ENCODE measurements around the gene KAZN.

The KAZN gene

GRCh38 chr1:14739082-14739832 is 140.8 kb downstream of the KAZN start:
- no peaks in the 10 kb centered on the region for H3K9me3 ChIP-seq (ENCODE audit: control insufficient read depth, insufficient read depth, low read depth, low read length)
- TF ChIP-seq ZNF16 (tag by site-specific recombination; IDR thresholded peaks at IDR 0.05; ENCODE audit: low read depth) (no peak), ZNF423 (tag by site-specific recombination; IDR thresholded peaks at IDR 0.05) (no peak), ZNF239 (tag by site-specific recombination; IDR thresholded peaks at IDR 0.05) (no peak), ZNF394 (tag by site-specific recombination; IDR thresholded peaks at IDR 0.05; ENCODE audit: borderline replicate concordance) (no peak), ZNF341 (tag by site-specific recombination; IDR thresholded peaks at IDR 0.05; ENCODE audit: low read depth) (no peak), ZNF645 (tag by site-specific recombination; IDR thresholded peaks at IDR 0.05) (no peak), PRDM10 (tag by site-specific recombination; IDR thresholded peaks at IDR 0.05) (no peak), ZNF571 (tag by site-specific recombination; IDR thresholded peaks at IDR 0.05) (no peak)
- H3K36me3 ChIP-seq (ENCODE audit: control insufficient read depth in 2 of 2, insufficient read depth in 1 of 2, low read length in 2 of 2) = no peaks in the 10 kb centered on the region
- no peak overlapping the region for H3K4me3 ChIP-seq (ENCODE audit: low read depth, low read length)
- H3K27ac ChIP-seq (ENCODE audit: extremely low read depth, low read depth, low read length) = no peak overlapping the region
- H3K4me1 ChIP-seq (ENCODE audit: control insufficient read depth, insufficient read depth, low read length) = no peaks in the 10 kb centered on the region
- ChIA-PET POLR2A (no interaction called here), CTCF (interaction anchor here (1.0 kb wide), 1 partner anchor 288 kb away, joined by 3 read pairs; no protein-coding TSS in a partner anchor)

GRCh38 chr1:14740016-14740415 is 141.5 kb downstream of the KAZN start:
- no peaks in the 10 kb centered on the region for H3K36me3 ChIP-seq (ENCODE audit: control insufficient read depth in 2 of 2, insufficient read depth in 1 of 2, low read length in 2 of 2)
- no peaks in the 10 kb centered on the region for H3K9me3 ChIP-seq (ENCODE audit: control insufficient read depth, insufficient read depth, low read depth, low read length)
- TF ChIP-seq ZIC2 (tag by site-specific recombination; IDR thresholded peaks at IDR 0.05) (peak; percentile 72), KLF8 (tag by site-specific recombination; IDR thresholded peaks at IDR 0.05) (no peak), ZNF521 (tag by site-specific recombination; IDR thresholded peaks at IDR 0.05) (no peak), ZFP37 (tag by site-specific recombination; IDR thresholded peaks at IDR 0.05) (no peak), HOXC10 (CRISPR knock-in tag; IDR thresholded peaks at IDR 0.05) (no peak)
- no peak overlapping the region for H3K4me3 ChIP-seq (ENCODE audit: low read depth, low read length)
- ChIA-PET POLR2A (no interaction called here), CTCF (interaction anchor here (1.7 kb wide), 1 partner anchor 9 kb away, joined by 5 read pairs; no protein-coding TSS in a partner anchor)
- no peak overlapping the region for H3K27ac ChIP-seq (ENCODE audit: extremely low read depth, low read depth, low read length)
- H3K4me1 ChIP-seq (ENCODE audit: control insufficient read depth, insufficient read depth, low read length) = no peaks in the 10 kb centered on the region

- H3K4me1 ChIP-seq (ENCODE audit: control insufficient read depth, insufficient read depth, low read length) = no peaks in the 10 kb centered on the region
- H3K4me3 ChIP-seq (ENCODE audit: low read depth, low read length) = no peak overlapping the region
- no peaks in the 10 kb centered on the region for H3K9me3 ChIP-seq (ENCODE audit: control insufficient read depth, insufficient read depth, low read depth, low read length)
- H3K27ac ChIP-seq (ENCODE audit: extremely low read depth, low read depth, low read length) = no peak overlapping the region
- POLR2A ChIA-PET = no interaction called here
- no peaks in the 10 kb centered on the region for H3K36me3 ChIP-seq (ENCODE audit: control insufficient read depth in 2 of 2, insufficient read depth in 1 of 2, low read length in 2 of 2)
- CTCF ChIA-PET = interaction anchor here (1.7 kb wide), 1 partner anchor 10 kb away, joined by 5 read pairs; no protein-coding TSS in a partner anchor
- TF ChIP-seq ZNF311 (tag by site-specific recombination; IDR thresholded peaks at IDR 0.05; ENCODE audit: borderline replicate concordance) (no peak), OSR2 (tag by site-specific recombination; IDR thresholded peaks at IDR 0.05) (no peak), ZNF274 (IDR thresholded peaks at IDR 0.05; ENCODE audit: low read length) (no peak), ZNF274 (tag by site-specific recombination; IDR thresholded peaks at IDR 0.05; ENCODE audit: borderline replicate concordance) (no peak), ZSCAN5A (tag by site-specific recombination; IDR thresholded peaks at IDR 0.05) (no peak), KLF17 (tag by site-specific recombination; IDR thresholded peaks at IDR 0.05) (no peak), KLF1 (tag by site-specific recombination; IDR thresholded peaks at IDR 0.05) (no peak), ZSCAN30 (tag by site-specific recombination; IDR thresholded peaks at IDR 0.05) (no peak), ZBTB26 (tag by site-specific recombination; optimal IDR thresholded peaks at IDR 0.05) (no peak), ZNF221 (tag by site-specific recombination; IDR thresholded peaks at IDR 0.05; ENCODE audit: borderline replicate concordance) (no peak), ZNF426 (tag by site-specific recombination; IDR thresholded peaks at IDR 0.05) (no peak)
Observed at GRCh38 chr1:14741082-14741481, 142.6 kb downstream of the KAZN start.

Data from HEK293 (cell line).